ENCODE data around the gene AOX1.

DNA sequence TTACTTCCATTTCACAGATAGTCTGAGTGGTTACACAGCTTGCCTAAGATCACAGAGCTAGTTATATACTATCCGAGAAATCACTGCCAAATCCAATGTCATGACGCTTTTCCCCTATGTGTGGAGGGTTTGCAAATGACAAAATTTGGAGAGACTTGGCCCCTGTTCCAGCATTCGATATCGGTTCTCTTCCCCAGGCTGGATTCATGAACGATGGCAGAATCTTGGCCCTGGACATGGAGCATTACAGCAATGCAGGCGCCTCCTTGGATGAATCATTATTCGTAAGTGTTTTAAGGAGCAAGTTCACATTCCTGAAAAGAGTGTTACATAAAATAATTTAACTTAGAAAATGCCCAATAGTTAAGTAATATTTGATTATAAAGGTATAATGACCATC is 55.1 kb downstream of the AOX1 start:
- no peak for TF ChIP-seq GATA2 (IDR thresholded peaks at IDR 0.05; ENCODE audit: low read depth, low read length)
- no peak for TF ChIP-seq GATA3 (IDR thresholded peaks at IDR 0.05; ENCODE audit: low read depth, low read length)
